ENCODE measurements around the gene DENND1B.

DENND1B gene

DNA sequence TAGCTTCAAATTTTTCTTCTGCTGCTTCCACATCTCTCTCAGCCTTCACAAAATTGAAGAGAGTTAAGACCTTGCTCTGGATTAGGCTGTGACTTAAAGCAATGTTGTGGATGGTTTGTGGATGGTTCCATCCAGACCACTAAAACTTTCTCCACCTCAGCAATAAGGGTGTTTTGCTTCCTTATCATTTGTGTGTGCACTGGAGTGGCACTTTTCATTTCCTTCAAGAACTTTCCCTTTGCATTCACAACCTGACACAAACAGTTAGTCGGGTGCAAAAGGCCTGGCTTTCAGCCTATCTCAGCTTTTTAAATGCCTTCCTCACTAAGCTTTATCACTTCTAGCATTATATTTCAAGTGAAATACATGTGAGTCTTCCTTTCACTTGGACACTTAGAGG lies 30.3 kb downstream of the DENND1B start:
- DNase-seq, result no peak

DNA sequence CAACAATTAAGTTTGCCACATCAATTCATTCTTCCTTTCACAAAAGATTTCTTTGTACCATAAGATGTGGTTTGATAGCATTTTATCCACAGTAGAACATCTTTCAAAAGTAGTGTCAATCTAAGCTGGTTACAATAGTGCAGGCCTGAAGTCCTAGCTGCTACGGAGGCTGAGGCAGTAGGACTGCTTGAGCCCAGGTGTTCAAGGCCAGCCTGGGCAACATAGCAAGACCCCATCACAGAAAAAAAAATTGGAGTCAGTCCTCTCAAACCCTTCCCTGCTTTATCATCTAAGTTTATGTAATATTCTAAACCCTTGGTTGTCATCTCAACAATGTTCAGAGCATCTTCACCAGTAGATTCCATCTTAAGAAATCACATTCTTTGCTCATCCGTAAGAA lies 31.7 kb downstream of the DENND1B start:
- no peak for DNase-seq

DNA sequence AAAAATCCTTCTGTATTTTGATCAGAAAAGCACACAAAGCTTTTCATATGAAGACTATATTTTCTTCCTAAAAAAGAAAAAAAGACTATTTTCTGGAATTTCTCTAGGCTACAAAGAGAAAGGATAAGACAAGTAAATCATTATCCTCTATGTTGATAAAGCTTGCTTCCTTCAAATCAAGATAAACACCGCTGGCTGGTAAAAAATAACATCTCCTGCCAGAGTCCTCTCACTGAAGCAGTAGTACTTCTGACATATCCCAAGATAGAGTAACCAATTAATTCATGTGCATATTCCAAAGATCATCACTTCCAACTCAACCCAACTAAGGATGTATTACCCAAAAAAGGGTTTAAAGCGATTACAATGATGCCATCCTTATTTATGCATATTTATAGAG lies 34.3 kb downstream of the DENND1B start:
- DNase-seq, result no peak

DNA sequence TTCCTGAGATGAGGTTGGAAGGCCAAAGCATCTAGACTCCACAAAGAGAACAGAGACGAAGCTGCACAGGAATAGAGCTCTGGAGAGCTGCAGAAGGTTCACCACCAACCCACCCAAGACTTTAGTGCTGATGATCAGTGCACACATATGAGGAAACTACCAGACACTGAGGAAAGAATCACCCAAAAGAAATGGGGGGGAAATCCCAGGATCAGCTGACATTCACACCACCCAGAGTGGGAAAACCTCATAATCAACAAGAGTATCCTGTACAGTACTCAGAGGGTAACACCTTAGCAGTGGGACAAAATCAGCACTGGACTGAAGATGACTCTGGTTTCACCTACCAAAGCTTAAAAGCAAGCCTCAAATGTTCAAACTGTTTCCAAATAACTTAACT lies 36.4 kb downstream of the DENND1B start:
- DNase-seq, result no peak

DNA sequence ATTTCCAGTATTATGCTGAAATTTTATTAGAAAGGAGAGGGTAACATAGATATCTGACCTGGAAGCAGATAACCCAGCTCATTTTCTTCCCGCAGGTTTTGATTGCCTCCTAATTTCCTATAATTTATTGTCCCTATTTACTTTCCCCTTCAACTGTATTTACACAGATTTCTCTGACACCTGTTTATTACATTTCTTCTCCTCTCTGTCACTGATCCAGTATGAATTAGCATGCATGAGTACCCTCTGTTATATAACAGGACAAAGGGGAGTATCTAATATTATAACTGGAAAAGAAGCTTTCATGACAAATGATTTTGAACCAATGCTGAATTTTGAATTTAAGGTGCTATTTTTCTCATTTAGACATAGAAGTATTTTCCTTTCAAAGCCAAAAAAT lies 37.4 kb downstream of the DENND1B start:
- DNase-seq, result no peak

DNA sequence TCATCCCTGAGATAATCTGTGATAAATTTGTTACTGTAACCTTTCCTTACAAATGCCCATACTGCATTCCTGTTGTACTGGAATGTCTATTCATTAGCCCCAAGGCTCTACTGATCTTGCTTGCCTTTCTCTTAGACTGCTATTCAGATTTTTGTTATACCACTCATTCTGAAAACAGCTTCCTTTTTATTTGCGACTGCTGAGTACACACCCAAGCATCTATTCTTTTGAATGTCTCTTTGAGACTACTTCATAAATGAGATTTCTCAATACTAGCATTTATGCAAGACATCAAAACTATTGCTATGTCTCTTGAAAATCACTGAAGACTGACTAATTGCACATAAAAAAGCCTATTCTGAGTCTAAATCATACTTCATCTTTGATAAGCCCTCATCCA lies 38.6 kb downstream of the DENND1B start:
- DNase-seq, result peak; percentile 47

DNA sequence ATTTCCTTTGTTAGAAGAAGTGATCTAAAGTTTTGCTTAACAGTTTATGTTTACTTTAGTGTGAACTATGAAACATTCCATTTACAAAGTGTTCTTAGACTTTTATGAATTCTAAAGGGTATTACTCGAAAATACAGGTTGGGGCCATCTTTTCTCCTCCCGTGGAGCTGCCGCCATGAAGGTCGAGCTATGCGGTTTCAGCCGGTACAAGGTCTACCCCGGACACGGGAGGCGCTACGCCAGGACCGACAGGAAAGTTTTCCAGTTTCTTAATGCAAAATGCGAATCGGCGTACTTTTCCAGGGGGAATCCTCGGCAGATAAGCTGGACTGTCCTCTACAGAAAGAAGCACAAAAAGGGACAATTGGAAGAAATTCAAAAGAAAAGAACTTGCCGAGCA lies 39.8 kb downstream of the DENND1B start:
- no peak for DNase-seq

DNA sequence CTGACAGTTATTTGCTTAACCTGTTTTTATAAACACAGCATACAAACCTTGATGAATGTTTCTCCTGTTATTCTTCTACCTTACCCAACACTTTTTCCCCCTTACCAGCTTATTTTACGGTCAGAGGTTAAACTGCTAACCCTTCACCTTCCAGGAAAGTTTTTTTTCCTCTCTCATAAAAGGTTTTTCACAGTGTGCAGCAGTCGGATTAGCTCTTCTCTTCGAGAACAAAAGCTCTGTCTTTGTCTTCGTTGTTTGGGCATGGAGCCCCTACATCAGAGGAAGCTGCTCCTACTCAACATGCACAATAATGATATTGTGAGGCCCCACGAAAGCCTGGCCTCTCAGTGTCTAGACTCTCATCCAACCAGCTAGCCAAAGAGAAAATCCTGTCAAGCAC lies 42.0 kb downstream of the DENND1B start:
- DNase-seq, result no peak

DNA sequence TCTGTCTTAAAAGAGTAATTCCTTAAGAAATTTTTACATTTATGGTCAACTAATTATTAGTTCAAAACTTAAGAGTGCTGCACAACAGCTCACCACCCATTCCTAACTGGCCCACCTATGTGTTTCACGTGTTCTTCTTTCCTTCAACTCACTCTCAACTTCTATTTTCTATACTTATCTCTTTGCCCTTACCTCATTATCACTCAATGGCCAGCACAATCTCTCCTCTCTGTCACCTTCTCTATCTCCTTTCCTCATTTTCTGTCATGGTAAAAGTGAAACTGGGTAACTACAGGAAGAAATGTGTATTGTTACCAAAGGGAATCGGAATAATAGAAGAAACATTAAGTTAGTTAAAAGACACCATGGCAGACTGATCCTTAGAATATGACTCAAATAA lies 43.1 kb downstream of the DENND1B start:
- no peak for DNase-seq

DNA sequence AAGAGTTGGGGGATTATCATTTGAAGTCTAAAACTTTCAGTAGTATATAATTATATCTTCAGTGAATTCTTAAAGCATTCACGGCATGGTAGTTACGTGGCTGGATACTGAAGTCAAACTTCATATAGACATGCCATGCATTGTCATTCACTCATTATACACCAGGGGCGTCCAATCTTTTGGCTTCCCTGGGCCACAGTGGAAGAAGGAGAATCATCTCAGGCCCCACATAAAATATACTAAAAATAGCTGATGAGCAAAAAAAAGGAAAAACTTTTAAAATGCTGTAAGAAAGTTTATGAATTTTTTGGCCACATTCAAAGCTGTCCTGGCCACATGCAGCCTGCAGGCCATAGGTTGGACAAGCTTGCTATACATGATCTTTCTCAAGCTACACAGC lies 43.8 kb downstream of the DENND1B start:
- no peak for DNase-seq

DNA sequence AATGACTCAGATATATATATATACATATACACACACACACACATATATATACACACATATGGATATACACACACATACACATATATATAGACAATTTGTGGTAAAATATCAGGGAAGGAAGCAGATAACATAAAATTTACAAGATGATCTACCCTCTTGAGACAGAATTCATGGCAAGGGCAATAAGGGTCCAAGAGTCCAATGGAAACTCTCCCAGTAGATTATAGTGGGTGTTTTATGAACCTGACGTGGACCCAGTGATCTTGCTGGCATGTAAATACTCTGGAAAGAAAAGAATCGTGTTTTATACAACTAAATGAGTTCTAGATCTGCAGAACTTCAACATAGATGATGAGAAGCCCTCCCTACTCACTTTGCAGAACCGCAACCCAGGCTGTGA lies 49.3 kb downstream of the DENND1B start:
- DNase-seq, result no peak

DNA sequence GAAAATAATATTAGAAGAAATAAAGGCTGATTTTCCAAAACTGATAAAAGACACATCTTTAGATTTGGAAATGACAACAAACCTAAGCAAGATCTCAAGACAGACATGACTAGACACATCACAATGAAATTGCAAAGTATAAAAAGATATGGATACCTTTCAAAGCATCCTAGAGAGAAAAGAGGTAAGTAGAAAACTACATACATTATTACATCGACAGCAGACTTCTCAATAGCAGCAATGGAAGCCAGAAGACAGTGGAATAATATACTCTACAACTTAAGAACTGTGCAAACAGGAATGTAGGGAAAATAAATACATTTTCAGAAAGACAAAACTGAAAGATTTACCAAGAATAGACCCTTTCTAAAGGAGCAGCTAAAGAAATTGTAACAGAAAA lies 50.2 kb downstream of the DENND1B start:
- peak; percentile 22 for DNase-seq

DNA sequence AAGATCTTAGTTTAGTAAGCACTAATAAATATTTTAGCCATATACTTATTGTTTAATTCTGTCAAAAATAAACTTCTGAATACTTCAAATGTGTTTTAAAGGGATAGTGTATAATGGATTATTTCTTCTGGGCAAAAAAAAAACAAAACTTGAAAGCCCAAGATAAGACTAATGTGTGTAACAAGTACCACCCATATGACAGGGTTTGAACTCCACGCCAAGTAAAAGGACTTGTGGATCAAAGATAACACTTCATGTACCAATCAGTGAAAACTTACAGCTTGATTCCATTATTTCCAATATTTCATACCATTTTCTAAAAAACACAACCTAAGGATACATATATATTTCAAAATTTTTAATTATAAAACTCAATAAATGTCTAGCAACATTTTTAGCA lies 59.5 kb downstream of the DENND1B start:
- no peak for DNase-seq

DNA sequence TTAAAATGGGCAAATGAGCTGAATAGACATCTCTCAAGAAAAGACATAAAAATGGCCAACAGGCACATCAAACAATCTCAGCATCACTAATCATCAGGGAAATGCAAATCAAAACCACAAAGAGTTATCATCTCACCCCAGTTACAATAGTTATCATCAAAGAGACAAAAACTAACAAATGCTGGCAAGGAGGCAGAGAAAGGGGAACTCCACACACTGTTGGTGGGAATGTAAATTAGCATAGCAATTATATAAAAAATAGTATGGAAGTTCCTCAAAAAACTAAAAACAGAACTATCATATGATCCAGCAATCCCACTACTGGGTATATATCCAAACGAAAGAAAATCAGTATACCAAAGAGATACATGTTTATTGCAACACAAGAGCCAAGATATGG lies 68.7 kb downstream of the DENND1B start:
- no peak for DNase-seq

DNA sequence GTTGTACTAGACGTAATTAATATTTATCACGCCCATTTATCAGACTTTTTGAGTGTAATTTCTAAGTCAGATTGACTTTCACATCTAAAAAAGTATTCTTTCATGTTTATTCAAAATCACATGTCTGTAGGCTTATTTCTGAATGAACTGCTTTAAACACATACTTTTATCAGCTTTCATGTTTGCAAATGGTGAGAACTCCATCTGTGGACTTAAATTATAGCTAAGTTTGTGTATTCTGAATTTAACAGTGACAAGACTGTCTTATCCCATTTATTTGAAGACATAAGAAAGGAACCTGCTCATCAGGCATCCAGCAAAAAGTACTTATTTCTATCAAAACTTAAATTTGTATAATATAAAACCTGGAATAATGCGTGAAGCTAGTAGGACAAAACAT lies 69.3 kb downstream of the DENND1B start:
- no peak for DNase-seq

DNA sequence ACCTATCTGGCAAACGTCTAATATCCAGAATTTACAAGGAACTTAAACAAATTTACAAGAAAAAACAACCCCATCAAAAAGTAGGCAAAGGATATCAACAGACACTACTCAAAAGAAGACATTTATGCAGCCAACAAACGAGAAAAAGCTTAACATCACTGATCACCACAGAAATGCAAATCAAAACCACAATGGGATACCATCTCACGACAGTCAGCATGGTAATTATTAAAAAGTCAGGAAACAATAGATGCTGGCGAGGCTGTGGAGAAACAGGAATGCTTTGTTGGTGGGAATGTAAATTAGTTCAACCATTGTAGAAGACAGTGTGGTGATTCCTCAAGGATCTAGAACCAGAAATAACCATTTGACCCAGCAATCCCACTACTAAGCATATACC lies 74.6 kb downstream of the DENND1B start:
- peak; percentile 51 for DNase-seq

DNA sequence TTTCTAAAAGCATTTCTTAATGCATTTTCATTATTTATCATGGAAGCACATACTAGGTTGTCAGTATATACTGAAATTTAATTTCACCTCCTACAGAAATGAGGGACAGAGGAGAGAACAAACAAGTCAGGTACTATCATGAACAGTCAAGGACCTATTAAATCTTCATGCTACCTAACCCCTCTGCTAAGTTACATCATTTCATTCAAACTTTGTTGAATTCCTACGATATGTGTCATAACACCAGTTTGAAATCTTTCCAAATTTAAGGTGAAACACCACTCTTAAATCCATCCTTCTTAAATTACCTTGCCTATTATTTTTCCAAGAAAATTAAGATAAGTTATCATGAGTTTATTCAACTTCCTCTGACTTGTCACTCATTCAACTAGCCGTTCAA lies 78.9 kb downstream of the DENND1B start:
- DNase-seq, result peak; percentile 23

DNA sequence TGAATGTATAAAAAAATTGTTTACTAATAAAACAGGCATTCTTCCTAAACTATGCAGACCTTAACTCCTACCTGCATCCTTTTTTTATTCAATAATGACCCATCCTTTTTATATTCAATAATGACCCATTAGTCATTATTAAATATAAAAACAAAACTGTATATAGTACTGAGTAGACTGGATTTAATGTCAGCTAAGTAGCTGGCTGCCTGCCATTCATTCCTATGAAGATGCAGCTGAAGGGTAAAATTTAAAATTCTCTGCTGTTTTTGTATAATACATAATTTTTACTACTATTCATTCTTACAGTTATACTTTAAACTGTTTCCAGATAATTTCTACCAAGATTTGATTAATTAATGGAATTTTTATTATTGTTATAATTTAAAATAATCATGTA lies 79.3 kb downstream of the DENND1B start:
- DNase-seq, result peak; percentile 38

DNA sequence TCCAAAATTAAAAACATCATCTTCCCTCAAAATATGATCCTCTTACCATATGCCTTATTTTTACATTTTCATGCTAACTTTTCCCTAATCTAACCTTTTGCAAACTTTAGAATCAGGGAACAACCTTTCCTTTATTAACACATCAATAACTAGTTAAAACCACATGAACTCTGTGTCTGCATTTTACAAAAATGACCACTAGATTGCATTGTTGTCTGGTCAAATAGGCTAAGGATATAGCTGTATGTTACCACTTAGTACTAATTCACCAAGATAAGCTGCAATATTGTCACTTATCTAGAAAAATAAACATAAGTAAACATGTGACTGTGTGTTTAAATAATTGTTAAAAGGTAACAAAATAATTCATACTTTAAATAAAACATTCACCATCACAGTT lies 82.3 kb downstream of the DENND1B start:
- DNase-seq, result peak; percentile 7

DNA sequence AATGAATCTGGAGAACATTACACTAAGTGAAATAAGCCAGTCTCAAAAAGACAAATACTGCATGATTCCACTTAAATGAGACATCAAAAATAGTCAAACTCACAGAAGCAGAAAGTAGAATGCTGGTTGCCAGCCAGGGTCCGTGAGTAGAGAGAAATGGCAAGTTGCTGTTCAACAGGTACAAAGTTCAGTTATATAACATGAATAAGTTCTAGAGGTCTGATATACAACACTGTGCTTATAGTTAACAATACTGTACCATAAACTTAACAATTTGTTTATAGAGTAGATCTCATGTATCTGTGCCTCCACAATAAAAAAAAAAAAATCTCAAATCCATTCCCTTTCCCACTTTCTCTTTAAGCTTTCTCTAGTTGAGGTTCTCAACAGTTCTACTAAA lies 83.5 kb downstream of the DENND1B start:
- DNase-seq, result no peak

DNA sequence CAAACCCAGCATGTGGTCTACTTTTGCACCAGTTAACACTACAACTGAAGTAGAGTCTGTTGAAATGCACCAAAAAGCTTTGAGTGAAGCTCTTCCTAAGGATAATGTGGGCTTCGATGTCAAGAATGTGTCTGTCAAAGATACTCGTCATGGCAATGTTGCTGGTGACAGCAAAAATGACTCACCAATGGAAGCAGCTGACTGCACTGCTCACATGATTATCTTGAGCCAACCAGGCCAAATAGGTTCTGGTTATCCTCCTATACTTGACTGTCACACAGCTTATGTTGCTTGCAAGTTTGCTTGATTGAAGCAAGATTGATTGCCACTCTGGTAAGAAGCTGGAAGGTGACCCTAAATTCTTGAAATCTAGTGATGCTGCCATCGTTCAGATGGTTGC lies 85.2 kb downstream of the DENND1B start:
- no peak for DNase-seq

DNA sequence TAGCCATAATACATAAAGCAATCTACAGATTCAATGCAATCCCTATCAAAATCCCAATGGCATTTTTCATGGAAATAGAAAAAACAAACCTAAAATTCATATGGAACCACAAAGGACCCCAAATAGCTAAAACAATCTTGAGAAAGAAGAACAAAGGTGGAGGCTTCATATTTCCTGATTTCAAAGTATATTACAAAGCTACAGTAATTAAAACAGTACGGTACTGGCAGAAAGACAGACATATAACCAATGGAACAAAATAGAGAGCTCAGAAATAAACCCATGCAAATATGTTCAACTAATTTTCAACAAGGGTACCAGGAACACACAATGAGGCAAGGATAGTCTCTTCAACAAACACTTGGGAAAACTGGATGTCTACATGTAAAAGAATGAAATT lies 87.0 kb downstream of the DENND1B start:
- no peak for DNase-seq

DNA sequence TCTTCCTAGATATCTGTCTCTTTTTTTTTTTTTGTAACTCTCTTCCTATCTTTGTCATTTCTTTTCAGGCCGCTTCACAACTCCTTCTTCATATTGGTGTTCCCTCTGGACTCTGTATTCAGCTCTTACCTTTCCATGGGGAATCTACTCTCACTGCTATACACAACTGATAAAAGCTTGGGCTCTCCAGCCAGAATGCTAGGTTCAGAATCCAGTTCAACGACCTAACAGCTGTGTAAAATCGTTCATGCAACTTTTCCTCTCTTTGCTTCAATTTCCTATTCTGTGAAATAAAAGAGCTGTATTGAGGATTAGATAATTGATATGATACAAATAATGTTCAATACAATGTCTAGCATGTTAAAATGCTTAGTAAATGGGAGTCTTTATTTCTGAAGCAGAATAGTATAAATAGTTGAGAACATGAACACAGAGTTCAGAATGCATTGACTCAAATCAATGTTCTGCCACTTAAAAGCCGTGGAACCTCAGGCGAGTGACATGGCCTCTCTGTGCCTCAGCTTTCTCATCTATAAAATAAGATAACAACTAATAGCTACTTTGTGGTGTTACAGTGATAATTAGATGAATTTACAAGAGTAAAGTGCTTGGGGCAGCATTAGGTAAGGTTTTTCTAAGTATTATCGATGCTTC lies 88.5 kb downstream of the DENND1B start:
- no peak for DNase-seq

DNA sequence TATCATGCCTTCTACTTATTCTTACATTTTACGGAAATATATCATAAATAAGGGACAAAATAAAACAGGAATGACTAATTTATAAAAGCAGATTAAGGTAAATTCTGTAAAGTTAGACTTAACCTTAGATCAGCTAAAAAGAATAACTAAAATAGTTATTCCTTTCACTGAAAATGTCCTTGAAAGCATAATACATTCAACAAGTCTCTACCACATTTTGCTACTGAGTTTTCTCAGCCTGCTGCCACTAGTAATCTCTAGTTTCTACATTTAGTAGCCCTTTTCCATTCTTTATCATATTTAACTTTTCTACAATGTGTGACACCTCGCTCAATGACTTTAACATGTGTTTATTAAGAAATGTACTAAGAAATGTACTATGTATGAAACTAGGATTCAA lies 89.0 kb downstream of the DENND1B start:
- no peak for DNase-seq

DNA sequence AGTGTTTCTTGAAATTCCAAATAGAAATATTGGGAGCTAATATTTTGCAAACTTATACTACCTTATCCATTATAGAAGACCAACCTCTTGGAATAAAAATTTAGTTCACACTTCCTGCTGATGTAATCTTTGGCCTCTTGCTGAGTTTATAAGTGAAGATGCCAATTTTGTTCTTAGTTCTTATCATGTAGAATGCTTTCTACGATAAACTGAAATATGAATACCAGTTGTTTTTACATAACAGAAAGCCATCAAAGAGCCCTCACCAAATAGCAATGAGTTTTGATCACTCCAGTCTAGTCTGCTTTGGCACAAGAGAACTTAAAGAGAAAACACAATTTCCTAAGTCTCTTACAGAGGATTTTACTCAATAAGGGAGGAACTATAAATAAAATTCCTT lies 89.5 kb downstream of the DENND1B start:
- peak; percentile 12 for DNase-seq

All from fibroblast of skin of scalp (primary cell).